Measurements from ENCODE around the gene IKZF5. TPM values are rescaled to one million over a fixed set of nuclear protein-coding genes. Genes with fewer than 3 reads are reported as not detected.

The IKZF5 gene
- total and polyA plus RNA-seq, 4 donors, result 5.0 to 9.4 (median 7.2) TPM

GRCh38 chr10:123043409-123043925 lies 34.9 kb upstream of the IKZF5 start:
- peaks cover 0 to 38% (median 29%) of the 10 kb centered on the region in 4 donors for H3K36me3 ChIP-seq (ENCODE audit: control insufficient read depth in 4 of 4, insufficient read depth in 3 of 4, low read depth in 1 of 4, low read length in 3 of 4)
- H3K4me3 ChIP-seq (ENCODE audit: low read depth in 1 of 3, low read length in 3 of 3), result no peak overlapping the region
- DNase-seq (ENCODE audit: low spot score), result peak; percentile 53
- TF ChIP-seq HNF4A (conservative IDR thresholded peaks at IDR 0.05) (peak in 1 of 2 donors; percentile 3), FOXA1 (IDR thresholded peaks at IDR 0.05) (no peak), RAD21 (IDR thresholded peaks at IDR 0.05) (peak; percentile 90 to 92), CTCF (IDR thresholded peaks at IDR 0.05; ENCODE audit: low read depth, low read length, missing input control) (peak; percentile 82), RXRA (IDR thresholded peaks at IDR 0.05) (peak in 1 of 2 donors; percentile 38)
- H3K4me1 ChIP-seq (ENCODE audit: control insufficient read depth in 4 of 4, insufficient read depth in 4 of 4, low read length in 3 of 4), result peaks cover 6 to 20% (median 15%) of the 10 kb centered on the region in 4 donors
- 7% methylated on average over 5 of the region's 5 CpGs for WGBS
- peaks cover 0 to 6% (median 0%) of the 10 kb centered on the region in 4 donors for H3K9me3 ChIP-seq (ENCODE audit: control insufficient read depth in 4 of 4, low read length in 3 of 4)
- no peaks in the 10 kb centered on the region for H3K27me3 ChIP-seq (ENCODE audit: control insufficient read depth in 4 of 4, insufficient read depth in 4 of 4, low read length in 3 of 4)
- H3K27ac ChIP-seq (ENCODE audit: low read depth in 1 of 2, low read length in 2 of 2), result peak overlapping the region; percentile 85 to 88
- peak overlapping the region; percentile 49 to 61 for H3K9ac ChIP-seq (ENCODE audit: low read depth in 1 of 2, low read length in 2 of 2)

- Histone ChIP-seq H3K4me3 (ENCODE audit: low read depth in 1 of 3, low read length in 3 of 3) (no peak overlapping the region), H3K36me3 (ENCODE audit: control insufficient read depth in 4 of 4, insufficient read depth in 3 of 4, low read depth in 1 of 4, low read length in 3 of 4) (peaks cover 0 to 33% (median 25%) of the 10 kb centered on the region in 4 donors), H3K4me1 (ENCODE audit: control insufficient read depth in 4 of 4, insufficient read depth in 4 of 4, low read length in 3 of 4) (peaks cover 6 to 20% (median 16%) of the 10 kb centered on the region in 4 donors), H3K9ac (ENCODE audit: low read depth in 1 of 2, low read length in 2 of 2) (peak overlapping the region; percentile 49 to 61), H3K27me3 (ENCODE audit: control insufficient read depth in 4 of 4, insufficient read depth in 4 of 4, low read length in 3 of 4) (no peaks in the 10 kb centered on the region), H3K27ac (ENCODE audit: low read depth in 1 of 2, low read length in 2 of 2) (peak overlapping the region; percentile 85 to 88), H3K9me3 (ENCODE audit: control insufficient read depth in 4 of 4, low read length in 3 of 4) (peaks cover 0 to 6% (median 0%) of the 10 kb centered on the region in 4 donors)
- DNase-seq (ENCODE audit: low spot score), result no peak
- 57% methylated on average over 12 of the region's 12 CpGs for WGBS
- TF ChIP-seq REST (IDR thresholded peaks at IDR 0.05) (peak; percentile 24), SP1 (IDR thresholded peaks at IDR 0.05) (peak; percentile 33), HNF4A (conservative IDR thresholded peaks at IDR 0.05) (peak; percentile 84 to 85), HNF4G (IDR thresholded peaks at IDR 0.05) (peak; percentile 39), MAX (IDR thresholded peaks at IDR 0.05) (no peak), YY1 (IDR thresholded peaks at IDR 0.05) (peak; percentile 66), TAF1 (conservative IDR thresholded peaks at IDR 0.05) (no peak), RXRA (IDR thresholded peaks at IDR 0.05) (peak; percentile 56 to 69)
These were observed 34.3 kb upstream of the IKZF5 start for GRCh38 chr10:123042708-123043408.

- H3K4me1 ChIP-seq (ENCODE audit: control insufficient read depth in 4 of 4, insufficient read depth in 4 of 4, low read length in 3 of 4), result peaks cover 12 to 32% (median 21%) of the 10 kb centered on the region in 4 donors
- H3K9me3 ChIP-seq (ENCODE audit: control insufficient read depth in 4 of 4, low read length in 3 of 4), result peaks cover 0 to 6% (median 0%) of the 10 kb centered on the region in 4 donors
- no peak for DNase-seq (ENCODE audit: low spot score)
- H3K27me3 ChIP-seq (ENCODE audit: control insufficient read depth in 4 of 4, insufficient read depth in 4 of 4, low read length in 3 of 4), result no peaks in the 10 kb centered on the region
- no peak overlapping the region for H3K4me3 ChIP-seq (ENCODE audit: low read depth in 1 of 3, low read length in 3 of 3)
- H3K36me3 ChIP-seq (ENCODE audit: control insufficient read depth in 4 of 4, insufficient read depth in 3 of 4, low read depth in 1 of 4, low read length in 3 of 4), result peaks cover 3 to 25% (median 12%) of the 10 kb centered on the region in 4 donors
- H3K9ac ChIP-seq (ENCODE audit: low read depth in 1 of 2, low read length in 2 of 2), result peak overlapping the region in 1 of 2 donors; percentile 11
- peak overlapping the region; percentile 86 to 88 for H3K27ac ChIP-seq (ENCODE audit: low read depth in 1 of 2, low read length in 2 of 2)
- TF ChIP-seq YY1 (IDR thresholded peaks at IDR 0.05) (no peak), FOXA2 (IDR thresholded peaks at IDR 0.05) (no peak), RXRA (IDR thresholded peaks at IDR 0.05) (no peak), TAF1 (conservative IDR thresholded peaks at IDR 0.05) (no peak), MAX (IDR thresholded peaks at IDR 0.05) (no peak), FOXA1 (IDR thresholded peaks at IDR 0.05) (no peak), RAD21 (IDR thresholded peaks at IDR 0.05) (no peak), EGR1 (IDR thresholded peaks at IDR 0.05; ENCODE audit: low read depth in 2 of 2) (no peak), ZBTB33 (IDR thresholded peaks at IDR 0.05) (no peak), SP1 (IDR thresholded peaks at IDR 0.05) (no peak), HNF4A (conservative IDR thresholded peaks at IDR 0.05) (no peak), HNF4G (IDR thresholded peaks at IDR 0.05) (no peak), NR2F2 (IDR thresholded peaks at IDR 0.05) (no peak), JUND (IDR thresholded peaks at IDR 0.05) (no peak)
These were observed 31.0 kb upstream of the IKZF5 start for GRCh38 chr10:123039632-123039930.

Measured in liver (tissue), 9 donors.